Transverse colon (tissue), 4 donors: ENCODE data around the gene KIF7.

Source experiments
- POLR2A ChIP-seq: fragments of 450-650 bp; IDR thresholded peaks from one replicate; pipeline ENCODE4 v1.6.1; 2016; ENCODE audit warnings: antibody characterized with exemption, mild to moderate bottlenecking, moderate library complexity
- POLR2AphosphoS5 ChIP-seq, 3 donors: sonication (generic); formaldehyde crosslinking; IDR thresholded peaks; one replicate each; pipeline ENCODE4 v1.6.1; 2016; ENCODE audit warnings: antibody characterized with exemption in 3 of 3
- TF ChIP-seq, protein P1 (sequence below), 5 experiments: fragments of 200-600 bp in 3 of 5; fragments of 450-650 bp in 2 of 5; sonication (generic) in 3 of 5; IDR thresholded peaks; 1 replicate in 2 of 5; 2 replicates in 3 of 5; pipeline ENCODE4 v1.5.1; 2016 to 2017; ENCODE audit warnings: antibody characterized with exemption in 5 of 5, inconsistent platforms in 3 of 5, mild to moderate bottlenecking in 2 of 5, moderate library complexity in 1 of 5

- TF ChIP-seq, protein P1, sequence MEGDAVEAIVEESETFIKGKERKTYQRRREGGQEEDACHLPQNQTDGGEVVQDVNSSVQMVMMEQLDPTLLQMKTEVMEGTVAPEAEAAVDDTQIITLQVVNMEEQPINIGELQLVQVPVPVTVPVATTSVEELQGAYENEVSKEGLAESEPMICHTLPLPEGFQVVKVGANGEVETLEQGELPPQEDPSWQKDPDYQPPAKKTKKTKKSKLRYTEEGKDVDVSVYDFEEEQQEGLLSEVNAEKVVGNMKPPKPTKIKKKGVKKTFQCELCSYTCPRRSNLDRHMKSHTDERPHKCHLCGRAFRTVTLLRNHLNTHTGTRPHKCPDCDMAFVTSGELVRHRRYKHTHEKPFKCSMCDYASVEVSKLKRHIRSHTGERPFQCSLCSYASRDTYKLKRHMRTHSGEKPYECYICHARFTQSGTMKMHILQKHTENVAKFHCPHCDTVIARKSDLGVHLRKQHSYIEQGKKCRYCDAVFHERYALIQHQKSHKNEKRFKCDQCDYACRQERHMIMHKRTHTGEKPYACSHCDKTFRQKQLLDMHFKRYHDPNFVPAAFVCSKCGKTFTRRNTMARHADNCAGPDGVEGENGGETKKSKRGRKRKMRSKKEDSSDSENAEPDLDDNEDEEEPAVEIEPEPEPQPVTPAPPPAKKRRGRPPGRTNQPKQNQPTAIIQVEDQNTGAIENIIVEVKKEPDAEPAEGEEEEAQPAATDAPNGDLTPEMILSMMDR (IDR thresholded peaks at IDR 0.05), result no peak
- TF ChIP-seq POLR2A (no peak), POLR2AphosphoS5 (IDR thresholded peaks at IDR 0.05) (no peak)
Measured at GRCh38 chr15:89648106-89649012, 6.9 kb downstream of the KIF7 start.
